ENCODE results near the gene E2F1. TPM values are rescaled to one million over a fixed set of nuclear protein-coding genes. Genes with fewer than 3 reads are reported as not detected.

E2F1 gene
- total and polyA plus RNA-seq, 2 donors (not counting 1 experiment from before 2014, with no cell fraction given) = 2.4 to 2.7 TPM

DNA sequence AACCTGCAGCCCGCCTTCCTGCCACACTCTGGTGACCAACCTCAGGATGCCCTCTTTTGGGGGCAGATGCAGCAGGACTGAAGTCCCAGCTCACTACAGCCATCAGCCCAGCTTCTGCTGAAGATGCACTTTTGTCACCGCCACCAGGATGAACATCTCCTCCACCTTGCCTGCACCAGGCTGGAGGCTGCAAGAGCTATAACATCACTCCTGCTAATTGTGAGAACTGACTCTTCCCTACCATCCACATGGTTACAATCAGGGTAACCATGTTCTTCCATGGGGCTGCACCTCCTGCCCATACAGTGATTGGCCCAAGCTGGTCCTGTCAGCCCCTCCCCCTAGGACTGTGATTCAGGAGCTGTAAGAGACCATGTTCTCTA lies 21.4 kb downstream of the E2F1 start:
- H3K9ac ChIP-seq (ENCODE audit: low read length) = no peak overlapping the region

More for the DNA sequence above, 21.4 kb downstream of the E2F1 start:
- H3K79me2 ChIP-seq (ENCODE audit: control insufficient read depth, insufficient read depth, low read length) = peaks cover 6% of the 10 kb centered on the region
- no peaks in the 10 kb centered on the region for H3K27me3 ChIP-seq (replicated peaks in 1 of 4; ENCODE audit: control extremely low read depth in 1 of 4, control insufficient read depth in 3 of 4, insufficient read depth in 4 of 4, low read length in 3 of 4)
- peak overlapping the region; percentile 87 for H3K4me3 Mint-ChIP-seq
- H3K4me1 ChIP-seq (ENCODE audit: control insufficient read depth in 2 of 2, insufficient read depth in 2 of 2, low read length in 2 of 2) = peaks cover 18 to 44% of the 10 kb centered on the region in 2 donors
- CTCF ChIA-PET = interaction anchor here (0.5 to 2.8 kb wide), 4 partner anchors 11 to 444 kb away, joined by 3 to 20 read pairs (median 6); no protein-coding TSS in a partner anchor
- H3K27me3 Mint-ChIP-seq = no peaks in the 10 kb centered on the region
- H3K27ac ChIP-seq (ENCODE audit: low read length in 2 of 2) = no peak overlapping the region
- no peaks in the 10 kb centered on the region for H3K9me3 Mint-ChIP-seq (ENCODE audit: insufficient read depth)
- no peak overlapping the region for H3K4me3 ChIP-seq (ENCODE audit: control extremely low read depth in 1 of 5, extremely low read depth in 1 of 5, insufficient read depth in 1 of 5, low read depth in 2 of 5, low read length in 4 of 5)
- no peak for ATAC-seq (ENCODE audit: low read depth)
- H3K9me3 ChIP-seq (ENCODE audit: control extremely low read depth in 1 of 3, control insufficient read depth in 2 of 3, insufficient read depth in 1 of 3, low read length in 2 of 3) = no peaks in the 10 kb centered on the region
- H3K4me1 Mint-ChIP-seq = peaks cover 34% of the 10 kb centered on the region
- no peak overlapping the region for H2AFZ ChIP-seq (ENCODE audit: insufficient read depth, low read depth, low read length, poor library complexity, severe bottlenecking)
- no peaks in the 10 kb centered on the region for H4K20me1 ChIP-seq (ENCODE audit: control insufficient read depth, insufficient read depth, low read length, poor library complexity, severe bottlenecking)
- peak overlapping the region; percentile 90 for H3K4me2 ChIP-seq (replicated peaks; ENCODE audit: low read depth, low read length, poor library complexity, severe bottlenecking)
- DNase-seq = peak; percentile 44
- POLR2A ChIA-PET = interaction anchor here (1.0 to 1.5 kb wide), 4 partner anchors 15 to 328 kb away, joined by 3 to 5 read pairs (median 4); partner anchors contain the start of gene ZNF341
- WGBS (ENCODE audit: insufficient coverage) = 100% methylated on average over 2 of the region's 2 CpGs
- no peaks in the 10 kb centered on the region for H3K36me3 ChIP-seq (replicated peaks in 1 of 2; ENCODE audit: control extremely low read depth in 1 of 2, control insufficient read depth in 1 of 2, extremely low read depth in 1 of 2, insufficient read depth in 2 of 2, low read length in 1 of 2)
- intact Hi-C loops (cut with micrococcal nuclease) = loop anchor here (5.0 kb wide), 4 partner anchors 107 to 448 kb away; partner anchors contain the start of genes EIF2S2 and RALY
- H3K27ac Mint-ChIP-seq = peak overlapping the region; percentile 85
- TF ChIP-seq, protein P1, sequence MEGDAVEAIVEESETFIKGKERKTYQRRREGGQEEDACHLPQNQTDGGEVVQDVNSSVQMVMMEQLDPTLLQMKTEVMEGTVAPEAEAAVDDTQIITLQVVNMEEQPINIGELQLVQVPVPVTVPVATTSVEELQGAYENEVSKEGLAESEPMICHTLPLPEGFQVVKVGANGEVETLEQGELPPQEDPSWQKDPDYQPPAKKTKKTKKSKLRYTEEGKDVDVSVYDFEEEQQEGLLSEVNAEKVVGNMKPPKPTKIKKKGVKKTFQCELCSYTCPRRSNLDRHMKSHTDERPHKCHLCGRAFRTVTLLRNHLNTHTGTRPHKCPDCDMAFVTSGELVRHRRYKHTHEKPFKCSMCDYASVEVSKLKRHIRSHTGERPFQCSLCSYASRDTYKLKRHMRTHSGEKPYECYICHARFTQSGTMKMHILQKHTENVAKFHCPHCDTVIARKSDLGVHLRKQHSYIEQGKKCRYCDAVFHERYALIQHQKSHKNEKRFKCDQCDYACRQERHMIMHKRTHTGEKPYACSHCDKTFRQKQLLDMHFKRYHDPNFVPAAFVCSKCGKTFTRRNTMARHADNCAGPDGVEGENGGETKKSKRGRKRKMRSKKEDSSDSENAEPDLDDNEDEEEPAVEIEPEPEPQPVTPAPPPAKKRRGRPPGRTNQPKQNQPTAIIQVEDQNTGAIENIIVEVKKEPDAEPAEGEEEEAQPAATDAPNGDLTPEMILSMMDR (IDR thresholded peaks at IDR 0.05) = no peak
- TF ChIP-seq EZH2 (IDR thresholded peaks at IDR 0.05; ENCODE audit: borderline replicate concordance, insufficient read depth, low read depth, low read length, poor library complexity, severe bottlenecking) = no peak

Data from B cell (primary cell).